ENCODE data around the gene PAPPA. TPM values are rescaled to one million over a fixed set of nuclear protein-coding genes. Genes with fewer than 3 reads are reported as not detected.

The PAPPA gene
- total RNA-seq, 1 experiment from 2014 or later: 0.05 TPM

DNA sequence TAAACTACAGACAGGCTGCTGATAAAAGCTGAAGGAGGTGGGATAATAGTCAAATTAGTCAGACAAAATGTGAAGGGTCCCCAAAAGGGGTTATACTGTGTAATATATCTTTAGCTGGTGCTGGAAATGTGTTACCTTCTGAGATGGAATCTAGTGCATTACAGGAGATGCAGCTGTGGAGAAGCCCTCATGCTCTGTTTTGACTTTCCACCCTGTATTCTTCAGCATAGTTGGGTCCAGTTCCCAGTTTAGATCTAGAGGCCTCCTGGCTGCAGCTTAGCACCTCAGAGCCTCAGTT is 122.6 kb downstream of the PAPPA start:
- POLR2A ChIA-PET: no interaction called here
- no peak overlapping the region for H3K4me3 ChIP-seq (replicated peaks in 1 of 2; ENCODE audit: low read depth in 1 of 2, low read length in 2 of 2)
- H3K4me1 ChIP-seq (ENCODE audit: control insufficient read depth in 1 of 2, insufficient read depth in 2 of 2, low read length in 2 of 2): no peaks in the 10 kb centered on the region
- H3K36me3 ChIP-seq (ENCODE audit: control insufficient read depth in 1 of 2, insufficient read depth in 2 of 2, low read length in 2 of 2): no peaks in the 10 kb centered on the region
- RAD21 ChIA-PET (ENCODE audit: low non-redundant PET in 1 of 2, low total read pairs in 2 of 2, uncharacterized antibody in 2 of 2, unreplicated experiment in 2 of 2): no interaction called here
- H3K79me2 ChIP-seq (ENCODE audit: insufficient read depth, low read length): no peaks in the 10 kb centered on the region
- ATAC-seq (no peak), DNase-seq (ENCODE audit: low read depth, low spot score) (no peak)
- intact Hi-C loops (cut with micrococcal nuclease): no loop called here
- H3K9me2 ChIP-seq (ENCODE audit: insufficient read depth): no peaks in the 10 kb centered on the region
- no TSS peak for BruUV-seq (replicated peaks)
- no peak overlapping the region for H2AFZ ChIP-seq (ENCODE audit: low read depth, low read length, poor library complexity, severe bottlenecking)
- no peak overlapping the region for H3K4me2 ChIP-seq (ENCODE audit: low read length)
- CTCF ChIA-PET: no interaction called here
- no peak for TF ChIP-seq REST (IDR thresholded peaks at IDR 0.05; ENCODE audit: low read depth)
- TF ChIP-seq CBX3 (IDR thresholded peaks at IDR 0.05; ENCODE audit: low read depth): no peak
- no peak for TF ChIP-seq TCF7L2 (IDR thresholded peaks at IDR 0.05; ENCODE audit: borderline replicate concordance, extremely low read depth, insufficient read depth, insufficient read length)
- no peak for TF ChIP-seq YY1 (IDR thresholded peaks at IDR 0.05; ENCODE audit: extremely low read depth, insufficient replicate concordance, low read depth, low read length)
- TF ChIP-seq FOSL1 (IDR thresholded peaks at IDR 0.05; ENCODE audit: low read depth): no peak
- no peak for TF ChIP-seq RAD21 (IDR thresholded peaks at IDR 0.05; ENCODE audit: low read depth)
- TF ChIP-seq, protein P1, sequence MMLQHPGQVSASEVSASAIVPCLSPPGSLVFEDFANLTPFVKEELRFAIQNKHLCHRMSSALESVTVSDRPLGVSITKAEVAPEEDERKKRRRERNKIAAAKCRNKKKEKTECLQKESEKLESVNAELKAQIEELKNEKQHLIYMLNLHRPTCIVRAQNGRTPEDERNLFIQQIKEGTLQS (IDR thresholded peaks at IDR 0.05): no peak
- no peak for TF ChIP-seq EZH2phosphoT487 (IDR thresholded peaks at IDR 0.05; ENCODE audit: borderline replicate concordance)
- TF ChIP-seq ZBTB33 (IDR thresholded peaks at IDR 0.05; ENCODE audit: extremely low read depth, insufficient replicate concordance, low read length): no peak
- TF ChIP-seq POLR2AphosphoS5 (IDR thresholded peaks at IDR 0.05; ENCODE audit: low read depth, low read length): no peak
- TF ChIP-seq SP1 (IDR thresholded peaks at IDR 0.05; ENCODE audit: low read depth): no peak
- no peak for TF ChIP-seq CEBPB (IDR thresholded peaks at IDR 0.05; ENCODE audit: low read depth)
- TF ChIP-seq EZH2 (IDR thresholded peaks at IDR 0.05): no peak
- TF ChIP-seq ZFX (IDR thresholded peaks at IDR 0.05): no peak
- TF ChIP-seq SRF (IDR thresholded peaks at IDR 0.05; ENCODE audit: low read depth): no peak
- TF ChIP-seq CTCF (IDR thresholded peaks at IDR 0.05 in 2 of 3, conservative IDR thresholded peaks at IDR 0.05 in 1 of 3; ENCODE audit: borderline replicate concordance in 1 of 3, insufficient read depth in 1 of 3, low read depth in 2 of 3, low read length in 2 of 3): no peak
- no peak for TF ChIP-seq SIN3A (IDR thresholded peaks at IDR 0.05; ENCODE audit: low read depth)
- H3K9ac ChIP-seq (ENCODE audit: low read length): no peak overlapping the region
- H3K27me3 ChIP-seq (ENCODE audit: insufficient read depth, low read length): peaks cover 72% of the 10 kb centered on the region
- H3K27ac ChIP-seq (ENCODE audit: low read depth, low read length): no peak overlapping the region
- no peaks in the 10 kb centered on the region for H3K9me3 ChIP-seq (ENCODE audit: control insufficient read depth in 1 of 2, insufficient read depth in 1 of 2, low read depth in 1 of 2, low read length in 2 of 2)
- no peaks in the 10 kb centered on the region for H4K20me1 ChIP-seq (ENCODE audit: insufficient read depth)
